Spleen (tissue), 7 donors: ENCODE measurements around the gene ST8SIA2.

Experiments used
- CTCF ChIP-seq, 11 experiments: fragments of 200-600 bp in 7 of 11; fragments of 450-650 bp in 4 of 11; sonication (generic) in 4 of 11; IDR thresholded peaks in 8 of 11; conservative IDR thresholded peaks in 3 of 11; 1 replicate in 7 of 11; 2 replicates in 4 of 11; pipeline versions ENCODE4 v1.4.0 to v1.8.0; 2016 to 2021; ENCODE audit warnings: antibody characterized with exemption in 11 of 11, inconsistent platforms in 4 of 11, mild to moderate bottlenecking in 1 of 11
- POLR2A ChIP-seq, 3 donors: fragments of 450-650 bp; IDR thresholded peaks; one replicate each; pipeline ENCODE4 v1.5.1; 2017; ENCODE audit warnings: antibody characterized with exemption in 3 of 3, mild to moderate bottlenecking in 1 of 3
- donor health status: DM: no; HTN: no; CAD: no; lungs with moderate emphysema.
- donor health status: DM: no; HTN: no; CAD: no.
- donor health status: DM: no; HTN: no; CAD: no.

GRCh38 chr15:92375057-92375456 lies 18.6 kb upstream of the ST8SIA2 start:
- TF ChIP-seq CTCF (IDR thresholded peaks at IDR 0.05 in 8 of 11, conservative IDR thresholded peaks at IDR 0.05 in 3 of 11): no peak
- TF ChIP-seq POLR2A (IDR thresholded peaks at IDR 0.05): no peak
